Muscle layer of colon (tissue), 2 donors: ENCODE data around the gene MYO18B.

Source experiments
- H3K27ac ChIP-seq: one replicate; pipeline ENCODE4 v1.7.0; 2013; ENCODE audit warnings: low read depth, mild to moderate bottlenecking, low read length, moderate library complexity
- H3K27me3 ChIP-seq, 2 donors: one replicate each; pipeline ENCODE4 v1.7.0; 2013; ENCODE audit warnings: low read length in 2 of 2, mild to moderate bottlenecking in 2 of 2; ENCODE audit not compliant: insufficient read depth in 2 of 2, control insufficient read depth in 1 of 2
- H3K36me3 ChIP-seq: one replicate; pipeline ENCODE4 v1.7.0; 2013; ENCODE audit warnings: mild to moderate bottlenecking, low read length; ENCODE audit not compliant: insufficient read depth
- H3K4me1 ChIP-seq: one replicate; pipeline ENCODE4 v1.7.0; 2013; ENCODE audit warnings: mild to moderate bottlenecking, low read length; ENCODE audit not compliant: insufficient read depth
- H3K4me3 ChIP-seq, 2 donors: one replicate each; pipeline ENCODE4 v1.7.0; 2013; ENCODE audit warnings: low read length in 2 of 2, low read depth in 1 of 2, mild to moderate bottlenecking in 1 of 2, moderate library complexity in 1 of 2
- H3K9ac ChIP-seq: one replicate; pipeline ENCODE4 v1.7.0; 2013; ENCODE audit warnings: low read length
- H3K9me3 ChIP-seq: one replicate; pipeline ENCODE4 v1.7.0; 2013; ENCODE audit warnings: mild to moderate bottlenecking, low read length
- donor health status: abdominal sarcoma.
- donor health status: Adenocarcinoma of cecum.

Gene MYO18B

DNA sequence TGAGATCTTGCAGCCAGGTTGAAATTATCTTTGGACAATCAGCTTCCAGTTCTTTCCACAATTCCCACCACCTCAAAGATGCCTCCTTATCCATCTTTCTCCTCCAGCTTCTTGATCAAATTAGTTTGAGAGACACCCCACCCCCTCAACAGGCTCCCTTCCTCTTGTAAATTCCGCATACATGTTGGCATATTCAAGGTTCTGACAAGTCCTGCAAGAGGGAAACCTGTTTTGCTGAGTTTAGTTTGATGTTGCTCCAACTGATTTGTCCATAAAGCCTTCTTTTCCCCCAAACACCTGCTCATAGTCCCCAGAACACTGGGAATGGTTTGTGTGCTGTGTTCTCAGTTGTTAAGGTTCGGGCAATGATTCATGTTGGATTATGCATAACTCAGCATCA is 73.6 kb downstream of the MYO18B start:
- Histone ChIP-seq H3K27ac (no peak overlapping the region), H3K4me3 (no peak overlapping the region), H3K4me1 (no peaks in the 10 kb centered on the region), H3K9me3 (no peaks in the 10 kb centered on the region), H3K36me3 (no peaks in the 10 kb centered on the region), H3K27me3 (peaks cover 0 to 7% of the 10 kb centered on the region in 2 donors), H3K9ac (no peak overlapping the region)

DNA sequence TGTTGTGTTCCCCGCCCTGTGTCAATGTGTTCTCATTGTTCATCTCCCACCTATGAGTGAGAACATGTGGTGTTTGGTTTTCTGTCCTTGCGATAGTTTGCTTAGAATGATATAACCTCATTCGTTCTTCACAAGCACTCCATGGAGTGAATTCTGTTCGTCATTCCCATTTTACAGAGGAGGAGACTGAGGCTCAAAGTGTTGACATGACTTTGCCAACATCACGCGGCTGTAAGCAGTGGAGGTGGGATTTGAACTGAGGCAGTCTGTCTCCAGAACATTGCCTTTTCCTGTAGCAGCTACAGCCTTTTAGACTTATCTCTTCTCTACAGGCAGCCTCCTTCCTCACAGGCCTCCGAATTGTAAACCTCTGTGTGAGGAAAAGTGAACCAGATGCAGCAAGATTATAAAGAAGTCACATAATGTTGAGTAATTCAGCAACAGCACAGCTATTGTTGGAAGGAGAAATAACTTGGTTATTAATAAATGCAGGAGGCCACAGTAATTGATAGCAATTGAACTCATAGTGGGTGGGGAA is 74.6 kb downstream of the MYO18B start:
- peaks cover 0 to 7% of the 10 kb centered on the region in 2 donors for H3K27me3 ChIP-seq
- no peaks in the 10 kb centered on the region for H3K36me3 ChIP-seq
- H3K27ac ChIP-seq = no peak overlapping the region
- H3K9ac ChIP-seq = no peak overlapping the region
- H3K9me3 ChIP-seq = no peaks in the 10 kb centered on the region
- no peak overlapping the region for H3K4me3 ChIP-seq
- H3K4me1 ChIP-seq = no peaks in the 10 kb centered on the region

DNA sequence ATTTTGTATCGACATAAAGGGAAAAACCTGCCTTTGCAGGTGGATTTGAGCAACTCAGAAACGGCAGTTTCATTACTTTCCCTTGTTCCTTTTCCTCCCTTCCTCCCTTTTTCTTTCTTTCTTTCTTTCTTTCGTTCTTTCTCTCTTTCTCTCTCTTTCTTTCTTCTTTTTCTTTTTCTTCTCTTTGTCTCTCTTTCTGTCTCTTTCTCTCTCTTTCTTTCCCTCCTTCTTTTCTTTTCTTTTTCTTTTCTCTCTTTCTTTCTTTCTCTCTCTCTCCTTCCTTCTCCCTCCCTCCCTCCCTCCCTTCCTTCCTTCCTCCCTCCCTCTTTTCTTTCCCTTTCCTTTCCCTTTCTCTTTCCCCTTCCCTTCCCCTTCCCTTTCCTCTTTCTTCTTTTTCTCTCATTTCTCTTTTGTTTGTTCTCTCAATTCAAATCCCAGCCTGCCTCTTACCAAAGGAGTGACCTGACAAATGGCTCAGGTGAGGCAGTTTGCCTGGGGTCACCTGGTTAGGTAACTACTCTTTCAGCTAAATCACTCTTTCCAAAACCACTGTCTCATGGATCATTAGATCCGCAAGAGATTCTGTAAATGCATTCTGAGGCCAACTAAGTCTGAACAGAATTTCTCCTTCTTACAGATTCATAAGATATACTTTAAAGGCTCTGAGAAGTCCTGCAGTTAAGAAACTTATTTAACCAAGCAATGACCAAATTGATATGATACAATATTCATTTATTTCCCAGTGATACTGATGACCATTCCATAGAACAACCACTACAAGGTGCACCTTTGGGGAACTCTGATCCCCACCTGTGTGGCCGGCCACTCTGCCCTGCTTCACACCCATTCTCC is 75.3 kb downstream of the MYO18B start:
- H3K27me3 ChIP-seq = peaks cover 0 to 7% of the 10 kb centered on the region in 2 donors
- no peak overlapping the region for H3K4me3 ChIP-seq

DNA sequence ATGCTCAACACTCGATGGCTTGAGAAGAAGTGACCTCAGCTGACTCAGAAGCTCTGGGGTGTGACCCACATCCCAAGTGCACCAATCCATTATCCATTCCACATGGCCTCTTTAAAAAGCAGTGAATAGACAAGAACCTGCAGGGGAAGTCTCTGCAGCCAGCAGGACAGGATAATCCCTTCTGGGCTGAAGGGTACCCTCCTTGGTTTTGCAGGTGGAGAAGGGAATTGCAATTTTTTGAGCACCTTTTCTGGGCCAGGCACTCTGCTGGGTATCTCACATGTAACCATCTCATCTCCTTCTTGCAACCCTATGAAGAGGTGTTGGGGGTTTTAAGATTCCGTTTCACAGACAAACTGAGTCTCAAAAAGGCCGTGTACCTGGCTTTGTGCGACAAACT is 76.6 kb downstream of the MYO18B start:
- peaks cover 0 to 7% of the 10 kb centered on the region in 2 donors for H3K27me3 ChIP-seq
- H3K36me3 ChIP-seq = no peaks in the 10 kb centered on the region
- no peaks in the 10 kb centered on the region for H3K9me3 ChIP-seq
- no peak overlapping the region for H3K27ac ChIP-seq
- no peaks in the 10 kb centered on the region for H3K4me1 ChIP-seq
- H3K9ac ChIP-seq = no peak overlapping the region
- H3K4me3 ChIP-seq = no peak overlapping the region

More for the DNA sequence above, 75.3 kb downstream of the MYO18B start:
- no peak overlapping the region for H3K27ac ChIP-seq
- no peaks in the 10 kb centered on the region for H3K36me3 ChIP-seq
- no peak overlapping the region for H3K9ac ChIP-seq
- no peaks in the 10 kb centered on the region for H3K9me3 ChIP-seq
- no peaks in the 10 kb centered on the region for H3K4me1 ChIP-seq

DNA sequence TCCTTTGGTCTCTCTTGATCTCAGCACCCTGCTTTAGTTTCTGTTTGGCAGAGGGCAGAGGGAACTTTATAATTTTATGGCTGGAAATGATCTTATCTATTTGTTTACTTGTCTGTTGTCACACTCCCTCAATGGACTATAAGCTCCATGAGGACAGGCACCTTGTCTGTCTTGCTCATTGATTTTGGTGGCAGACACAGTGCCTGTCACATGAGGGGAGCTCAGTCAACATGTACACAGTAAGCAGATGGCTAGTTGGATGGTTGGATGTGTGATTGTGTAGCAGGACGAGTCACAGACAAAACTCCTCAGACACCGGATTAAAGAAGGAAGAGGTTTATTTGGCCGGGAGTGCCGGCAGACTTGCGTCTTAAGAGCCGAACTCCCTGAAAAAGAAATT is 80.4 kb downstream of the MYO18B start:
- Histone ChIP-seq H3K9me3 (no peaks in the 10 kb centered on the region), H3K36me3 (no peaks in the 10 kb centered on the region), H3K27me3 (peaks cover 0 to 7% of the 10 kb centered on the region in 2 donors), H3K27ac (no peak overlapping the region), H3K9ac (no peak overlapping the region), H3K4me1 (no peaks in the 10 kb centered on the region), H3K4me3 (no peak overlapping the region)

DNA sequence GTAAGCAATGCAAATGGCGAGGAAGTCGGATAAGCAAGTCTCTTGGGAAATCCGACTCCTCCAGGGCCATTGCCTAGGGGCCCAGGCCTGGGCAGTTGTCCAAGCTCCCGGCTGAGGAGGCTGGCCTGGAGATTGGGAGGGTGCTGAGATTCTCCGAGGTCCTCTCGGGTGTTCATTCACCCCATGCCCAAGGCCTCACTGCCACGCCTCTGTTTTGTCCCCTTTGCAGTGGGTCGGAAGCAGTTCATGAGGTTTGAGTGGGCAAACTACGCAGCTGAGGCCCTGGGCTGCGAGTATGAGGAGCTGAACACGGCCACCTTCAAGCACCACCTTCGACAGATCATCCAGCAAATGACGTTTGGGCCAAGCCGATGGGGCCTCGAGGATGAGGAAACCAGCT is 81.3 kb downstream of the MYO18B start:
- Histone ChIP-seq H3K9ac (no peak overlapping the region), H3K4me3 (no peak overlapping the region), H3K36me3 (no peaks in the 10 kb centered on the region), H3K27ac (no peak overlapping the region), H3K4me1 (no peaks in the 10 kb centered on the region), H3K27me3 (no peaks in the 10 kb centered on the region), H3K9me3 (no peaks in the 10 kb centered on the region)

DNA sequence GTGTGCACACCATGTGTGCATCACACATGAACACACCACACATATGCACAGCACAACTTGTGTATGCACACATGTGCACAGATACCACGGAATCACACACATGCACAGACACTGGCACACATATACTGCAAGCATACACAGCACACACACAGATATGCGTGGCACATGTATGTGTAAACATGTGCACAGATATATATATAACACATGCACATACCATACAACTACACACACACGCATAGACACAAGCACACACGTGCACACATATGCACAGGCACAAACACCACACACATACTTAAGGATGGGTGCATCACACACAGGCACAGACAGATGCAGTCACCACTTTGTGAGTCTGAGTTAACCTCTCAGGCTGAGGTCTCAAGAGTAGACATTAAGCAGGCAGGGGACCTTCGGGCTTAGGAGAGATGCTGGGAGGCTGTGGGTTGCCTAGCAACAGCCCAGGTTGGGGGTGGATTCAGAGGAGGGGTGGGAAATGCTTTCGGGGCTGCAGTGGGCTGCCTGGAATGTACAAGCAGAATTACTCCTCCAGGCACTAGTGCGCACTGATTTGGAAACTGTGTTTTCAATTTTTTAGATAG is 82.9 kb downstream of the MYO18B start:
- no peaks in the 10 kb centered on the region for H3K4me1 ChIP-seq
- H3K36me3 ChIP-seq = no peaks in the 10 kb centered on the region
- H3K27me3 ChIP-seq = no peaks in the 10 kb centered on the region
- H3K27ac ChIP-seq = no peak overlapping the region
- H3K9ac ChIP-seq = no peak overlapping the region
- H3K4me3 ChIP-seq = no peak overlapping the region
- no peaks in the 10 kb centered on the region for H3K9me3 ChIP-seq

DNA sequence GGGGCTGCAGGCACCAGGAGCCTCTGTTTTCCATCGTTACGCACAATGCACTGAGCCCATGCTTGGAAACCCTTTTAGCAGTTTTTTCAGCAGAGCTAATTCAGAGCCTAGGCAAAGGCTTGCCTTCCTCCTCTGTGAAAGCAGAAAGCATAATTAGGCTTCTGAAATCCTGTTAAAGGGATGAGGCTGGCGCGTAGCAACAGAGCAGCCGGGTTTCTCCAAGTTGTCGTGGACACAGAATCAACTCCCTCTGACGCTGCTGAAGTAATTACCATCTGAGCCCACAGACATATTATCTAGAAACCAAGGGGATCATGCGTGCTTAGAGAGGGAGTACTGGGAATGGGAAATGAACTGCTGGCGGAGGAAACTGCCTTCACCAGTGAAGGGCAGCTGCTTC is 85.4 kb downstream of the MYO18B start:
- Histone ChIP-seq H3K9me3 (no peaks in the 10 kb centered on the region), H3K36me3 (no peaks in the 10 kb centered on the region), H3K4me1 (no peaks in the 10 kb centered on the region), H3K4me3 (no peak overlapping the region), H3K9ac (no peak overlapping the region), H3K27ac (no peak overlapping the region), H3K27me3 (no peaks in the 10 kb centered on the region)

DNA sequence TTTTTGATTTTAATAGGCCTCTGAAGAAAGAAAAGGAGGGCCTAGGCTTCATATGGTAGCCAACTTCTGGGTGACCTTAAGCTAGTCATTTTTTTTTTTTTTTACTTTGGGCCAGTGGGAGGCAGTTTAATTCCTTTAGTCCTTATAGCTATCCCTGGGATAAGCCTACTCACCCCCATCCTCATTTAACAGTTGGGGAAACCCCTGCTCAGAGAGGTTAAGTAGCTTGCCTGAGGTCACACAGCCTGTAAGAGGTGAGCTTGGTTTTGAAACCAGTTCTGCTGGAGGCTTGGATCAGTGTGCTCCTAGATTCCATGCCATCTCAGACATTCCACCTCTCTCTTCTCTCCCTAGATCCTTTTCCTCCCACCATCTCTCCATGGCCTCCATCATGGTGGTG is 86.4 kb downstream of the MYO18B start:
- Histone ChIP-seq H3K4me1 (no peaks in the 10 kb centered on the region), H3K9me3 (no peaks in the 10 kb centered on the region), H3K27ac (no peak overlapping the region), H3K27me3 (no peaks in the 10 kb centered on the region), H3K4me3 (no peak overlapping the region), H3K36me3 (no peaks in the 10 kb centered on the region), H3K9ac (no peak overlapping the region)

DNA sequence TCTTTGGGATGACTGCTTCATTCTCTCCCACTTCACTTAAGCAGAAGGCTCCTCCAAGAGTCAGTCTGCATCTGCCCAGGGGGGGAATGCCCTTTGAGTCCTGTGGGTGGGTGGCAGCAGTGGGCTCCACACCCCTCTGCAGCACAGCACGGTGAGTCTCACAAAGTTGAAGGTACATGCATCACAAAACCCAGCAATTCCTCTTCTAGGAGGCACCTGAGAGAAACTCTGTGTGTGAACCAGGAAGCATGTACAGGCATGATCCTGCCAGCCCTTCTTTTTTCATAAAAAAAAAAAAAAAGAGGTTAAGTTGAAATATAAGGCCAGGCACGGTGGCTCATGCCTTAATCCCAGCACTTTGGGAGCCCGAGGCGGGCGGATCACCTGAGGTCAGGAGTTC is 87.2 kb downstream of the MYO18B start:
- H3K27me3 ChIP-seq = no peaks in the 10 kb centered on the region
- H3K9me3 ChIP-seq = no peaks in the 10 kb centered on the region

DNA sequence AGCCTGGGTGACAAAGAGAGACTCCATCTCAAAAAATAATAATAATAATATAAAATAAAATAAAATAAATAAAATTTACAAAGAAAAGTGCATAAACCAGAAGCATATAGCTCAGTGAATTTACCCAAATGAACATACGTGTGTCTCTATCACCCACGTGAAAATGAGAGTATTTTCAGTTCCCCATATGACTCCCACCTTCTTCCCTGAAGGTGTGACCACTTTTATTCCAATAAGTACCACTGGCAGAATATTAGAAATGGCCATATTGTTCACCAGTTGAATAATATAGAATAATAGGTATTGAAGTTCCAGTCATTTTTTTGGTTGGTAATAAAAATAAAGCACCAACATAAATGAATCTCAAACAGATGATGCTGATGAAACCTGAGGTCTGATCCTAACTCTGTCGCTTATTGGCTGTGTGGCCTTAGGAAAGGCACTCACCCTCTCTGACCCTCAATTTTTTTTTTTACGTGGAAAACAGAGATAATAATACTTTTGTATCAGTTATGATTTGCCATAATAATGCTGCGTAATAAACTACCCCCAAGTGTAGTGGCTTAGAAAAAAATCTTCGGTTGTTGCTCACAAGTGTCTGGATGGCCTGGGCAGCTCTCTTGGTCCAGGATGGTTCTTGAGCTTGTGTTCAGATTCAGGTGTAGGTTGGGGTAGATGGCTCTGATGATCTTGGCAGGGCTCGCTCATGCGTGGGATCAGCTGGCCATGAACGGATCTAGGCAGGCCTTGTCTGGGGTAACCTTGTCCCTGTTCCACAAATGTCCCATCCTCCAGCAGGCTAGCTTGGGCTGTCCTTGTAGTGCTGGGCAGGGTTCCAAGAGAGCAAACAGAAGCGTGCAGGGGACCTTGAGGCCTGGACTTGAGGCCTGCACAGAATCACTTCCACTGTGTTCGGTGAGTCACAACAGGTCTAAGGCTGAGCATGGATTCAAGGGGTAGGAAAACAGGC is 88.1 kb downstream of the MYO18B start:
- Histone ChIP-seq H3K27ac (no peak overlapping the region), H3K4me3 (no peak overlapping the region), H3K4me1 (no peaks in the 10 kb centered on the region), H3K9ac (no peak overlapping the region), H3K36me3 (no peaks in the 10 kb centered on the region), H3K9me3 (no peaks in the 10 kb centered on the region), H3K27me3 (no peaks in the 10 kb centered on the region)

More for the DNA sequence above, 87.2 kb downstream of the MYO18B start:
- Histone ChIP-seq H3K27ac (no peak overlapping the region), H3K36me3 (no peaks in the 10 kb centered on the region), H3K9ac (no peak overlapping the region), H3K4me1 (no peaks in the 10 kb centered on the region), H3K4me3 (no peak overlapping the region)
